HepG2 (cell line): Measurements from ENCODE around the gene B4GALT1. TPM values are rescaled to one million over a fixed set of nuclear protein-coding genes. Genes with fewer than 3 reads are reported as not detected.

Experiments
- AKAP8 ChIP-seq: sonication (generic); formaldehyde crosslinking; IDR thresholded peaks from 2 replicates; pipeline ENCODE4 v1.5.1; 2020; ENCODE audit warnings: mild to moderate bottlenecking, missing genetic modification reagents
- CEBPB ChIP-seq: IDR thresholded peaks from 2 replicates; pipeline ENCODE4 v1.6.1; 2011; ENCODE audit warnings: low read depth, low read length, improper control_type of control experiment, borderline replicate concordance
- DR1 ChIP-seq: sonication (generic); formaldehyde crosslinking; IDR thresholded peaks from 2 replicates; pipeline ENCODE4 v1.8.0; 2021; ENCODE audit warnings: mild to moderate bottlenecking, missing genetic modification reagents, inconsistent platforms
- GLI4 ChIP-seq: sonication (generic); formaldehyde crosslinking; IDR thresholded peaks from 2 replicates; pipeline ENCODE4 v1.5.1; 2020; ENCODE audit warnings: missing genetic modification reagents, mild to moderate bottlenecking, moderate library complexity, borderline replicate concordance
- HNRNPL ChIP-seq: fragments of 200-400 bp; formaldehyde crosslinking; IDR thresholded peaks from 2 replicates; pipeline ENCODE4 v1.6.1; 2017; ENCODE audit warnings: mild to moderate bottlenecking, low read depth, low read length
- KDM4B ChIP-seq: sonication (generic); formaldehyde crosslinking; IDR thresholded peaks from 2 replicates; pipeline ENCODE4 v1.4.0; 2020; ENCODE audit warnings: missing genetic modification reagents
- ONECUT2 ChIP-seq: sonication (generic); formaldehyde crosslinking; IDR thresholded peaks from 2 replicates; pipeline ENCODE4 v1.4.0; 2020; ENCODE audit warnings: missing genetic modification reagents
- PPARG ChIP-seq: conservative IDR thresholded peaks from 2 replicates; pipeline ENCODE4 v1.6.1; 2016; ENCODE audit warnings: missing biosample characterization, missing genetic modification reagents
- RFX3 ChIP-seq: IDR thresholded peaks from 2 replicates; pipeline ENCODE4 v1.6.1; 2016; ENCODE audit warnings: missing biosample characterization, missing genetic modification reagents
- RFX5 ChIP-seq: IDR thresholded peaks from 2 replicates; pipeline ENCODE4 v1.6.1; 2011; ENCODE audit warnings: low read depth, low read length, improper control_type of control experiment
- ZBTB38 ChIP-seq: sonication (generic); formaldehyde crosslinking; IDR thresholded peaks from 2 replicates; pipeline ENCODE4 v1.5.1; 2020; ENCODE audit warnings: mild to moderate bottlenecking, missing genetic modification reagents
- ZBTB8A ChIP-seq: sonication (generic); formaldehyde crosslinking; IDR thresholded peaks from 2 replicates; pipeline ENCODE4 v1.4.0; 2020; ENCODE audit warnings: mild to moderate bottlenecking, low read depth, missing genetic modification reagents, borderline replicate concordance
- ZNF251 ChIP-seq: sonication (generic); formaldehyde crosslinking; IDR thresholded peaks from 2 replicates; pipeline ENCODE4 v1.9.0; 2021; ENCODE audit warnings: mild to moderate bottlenecking, missing genetic modification reagents
- ZNF296 ChIP-seq: sonication (generic); formaldehyde crosslinking; conservative IDR thresholded peaks from 2 replicates; pipeline ENCODE4 v1.5.0; 2020; ENCODE audit warnings: mild to moderate bottlenecking, missing genetic modification reagents
- ZNF441 ChIP-seq: sonication (generic); formaldehyde crosslinking; IDR thresholded peaks from 2 replicates; pipeline ENCODE4 v1.7.0; 2021; ENCODE audit warnings: missing genetic modification reagents, borderline replicate concordance
- ZNF501 ChIP-seq: sonication (generic); formaldehyde crosslinking; IDR thresholded peaks from 2 replicates; pipeline ENCODE4 v1.5.1; 2020; ENCODE audit warnings: mild to moderate bottlenecking, moderate library complexity, missing genetic modification reagents
- ZNF883 ChIP-seq: sonication (generic); formaldehyde crosslinking; IDR thresholded peaks from 2 replicates; pipeline ENCODE4 v1.5.1; 2020; ENCODE audit warnings: mild to moderate bottlenecking, missing genetic modification reagents; ENCODE audit errors: not compliant biosample characterization
- polyA plus RNA-seq, 8 experiments: library from polyadenylated mRNA; depleted of rRNA in 3 of 8; stranded (reverse) in 7 of 8; unstranded in 1 of 8; fragments of >200 nt; fragmentation: Illumina TruSeq in 4 of 8; extraction: Trizol in 4 of 8; gene quantifications; 2 replicates each; pipeline versions ENCODE4 v1.2.1 to v1.2.3, GENCODE V29; 2011 to 2016; ENCODE audit warnings: low read depth in 4 of 8, missing spikeins in 1 of 8, mixed read lengths in 1 of 8; ENCODE audit not compliant: insufficient read depth in 1 of 8
- total RNA-seq, 5 experiments: library from RNA; depleted of rRNA; stranded (reverse); fragments of >200 nt; fragmentation: Illumina TruSeq; extraction: Trizol; gene quantifications; 2 replicates each; pipeline ENCODE4 v1.2.3, GENCODE V29; 2016; ENCODE audit warnings: low read depth in 1 of 5
- TF ChIP-seq, protein P1 (sequence below): IDR thresholded peaks from 2 replicates; pipeline ENCODE4 v1.6.1; 2016; ENCODE audit warnings: low read depth, control low read depth
- TF ChIP-seq, protein P2 (sequence below): sonication (generic); formaldehyde crosslinking; conservative IDR thresholded peaks from 2 replicates; pipeline ENCODE4 v1.8.0; 2022; ENCODE audit warnings: low read depth, missing genetic modification reagents
- TF ChIP-seq, protein P3 (sequence below): sonication (generic); formaldehyde crosslinking; IDR thresholded peaks from 2 replicates; pipeline ENCODE4 v1.8.0; 2022; ENCODE audit warnings: missing genetic modification reagents, low read depth, mild to moderate bottlenecking, borderline replicate concordance
- TF ChIP-seq, protein P4 (sequence below): sonication (generic); formaldehyde crosslinking; IDR thresholded peaks from 2 replicates; pipeline ENCODE4 v1.5.1; 2020; ENCODE audit warnings: missing genetic modification reagents, mild to moderate bottlenecking, borderline replicate concordance
- TF ChIP-seq, protein P5 (sequence below): sonication (generic); formaldehyde crosslinking; IDR thresholded peaks from 2 replicates; pipeline ENCODE4 v1.5.0; 2020; ENCODE audit warnings: missing genetic modification reagents
- TF ChIP-seq, protein P6 (sequence below): IDR thresholded peaks from 2 replicates; pipeline ENCODE4 v1.6.1; 2018; ENCODE audit warnings: missing genetic modification reagents, mild to moderate bottlenecking, missing compliant biosample characterization

Gene B4GALT1
- total and polyA plus RNA-seq, 2 of the 13 experiments (the other 11 are each of a cell fraction or from before 2014, with no cell fraction given) = 15.7 to 33.5 TPM

DNA sequence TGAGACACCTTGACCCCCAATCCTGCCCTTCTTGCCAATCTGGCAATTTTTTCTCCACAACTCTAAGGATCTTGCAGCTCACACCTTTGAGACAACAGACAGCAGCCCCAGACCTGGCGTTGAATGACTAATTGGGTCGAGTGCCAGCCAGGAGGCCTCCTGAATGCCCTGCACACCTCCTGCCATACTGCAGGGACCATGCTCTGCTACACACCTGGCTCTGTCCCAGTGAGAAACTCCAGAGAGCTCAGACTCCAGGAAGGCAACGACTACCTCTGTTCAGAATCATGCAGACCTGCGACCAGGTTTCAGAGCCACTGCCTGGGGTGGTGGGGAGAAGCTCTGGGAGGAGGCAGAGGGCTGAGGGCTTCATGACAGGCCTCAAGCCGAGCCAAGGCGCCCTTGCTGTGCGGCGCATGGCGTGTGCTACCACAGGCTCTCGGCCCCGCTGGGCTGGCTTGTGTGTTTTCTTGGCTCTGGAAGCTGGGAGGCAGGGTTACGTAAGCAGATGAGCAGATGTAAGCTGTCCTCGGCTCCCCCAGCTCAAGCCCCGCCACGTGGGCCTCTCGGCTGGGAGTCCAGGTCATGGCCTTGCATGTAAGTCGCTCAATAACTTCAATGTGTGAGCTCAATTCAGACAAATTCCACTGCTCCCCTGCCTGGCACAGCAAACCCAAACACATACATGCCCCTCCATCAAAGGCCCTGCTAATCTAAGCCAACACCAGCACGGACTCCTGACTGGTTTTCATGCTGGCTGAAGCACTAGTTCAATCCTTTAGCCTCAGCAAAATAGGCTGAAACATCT is 27.5 kb downstream of the B4GALT1 start (continued):
- TF ChIP-seq, protein P1, sequence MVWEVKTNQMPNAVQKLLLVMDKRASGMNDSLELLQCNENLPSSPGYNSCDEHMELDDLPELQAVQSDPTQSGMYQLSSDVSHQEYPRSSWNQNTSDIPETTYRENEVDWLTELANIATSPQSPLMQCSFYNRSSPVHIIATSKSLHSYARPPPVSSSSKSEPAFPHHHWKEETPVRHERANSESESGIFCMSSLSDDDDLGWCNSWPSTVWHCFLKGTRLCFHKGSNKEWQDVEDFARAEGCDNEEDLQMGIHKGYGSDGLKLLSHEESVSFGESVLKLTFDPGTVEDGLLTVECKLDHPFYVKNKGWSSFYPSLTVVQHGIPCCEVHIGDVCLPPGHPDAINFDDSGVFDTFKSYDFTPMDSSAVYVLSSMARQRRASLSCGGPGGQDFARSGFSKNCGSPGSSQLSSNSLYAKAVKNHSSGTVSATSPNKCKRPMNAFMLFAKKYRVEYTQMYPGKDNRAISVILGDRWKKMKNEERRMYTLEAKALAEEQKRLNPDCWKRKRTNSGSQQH = peak; percentile 59; the same call in 1 of the 2 replicates
- TF ChIP-seq ZNF251 (CRISPR knock-in tag) (no peak), ZBTB8A (CRISPR knock-in tag) (no peak), RFX5 (no peak), KDM4B (peak; percentile 73; the same call in 1 of the 2 replicates), PPARG (CRISPR knock-in tag) (peak; percentile 51; the same call in 1 of the 2 replicates), ONECUT2 (CRISPR knock-in tag) (peak; percentile 79), GLI4 (CRISPR knock-in tag) (no peak; the same call in 1 of the 2 replicates), ZNF883 (CRISPR knock-in tag) (no peak), DR1 (CRISPR knock-in tag) (no peak; the same call in 1 of the 2 replicates), ZNF441 (no peak; the same call in 1 of the 2 replicates), HNRNPL (0 out of 2 replicates have a peak, but pooled peaks have one; percentile 46), ZBTB38 (CRISPR knock-in tag) (peak; percentile 88), CEBPB (peak; percentile 79; the same call in 1 of the 2 replicates), RFX3 (CRISPR knock-in tag) (no peak), AKAP8 (CRISPR knock-in tag) (peak; percentile 65; the same call in 1 of the 2 replicates), ZNF501 (CRISPR knock-in tag) (peak; percentile 87), ZNF296 (CRISPR knock-in tag) (0 out of 2 replicates have a peak, but pooled peaks have one; percentile 12)
- TF ChIP-seq, protein P2, sequence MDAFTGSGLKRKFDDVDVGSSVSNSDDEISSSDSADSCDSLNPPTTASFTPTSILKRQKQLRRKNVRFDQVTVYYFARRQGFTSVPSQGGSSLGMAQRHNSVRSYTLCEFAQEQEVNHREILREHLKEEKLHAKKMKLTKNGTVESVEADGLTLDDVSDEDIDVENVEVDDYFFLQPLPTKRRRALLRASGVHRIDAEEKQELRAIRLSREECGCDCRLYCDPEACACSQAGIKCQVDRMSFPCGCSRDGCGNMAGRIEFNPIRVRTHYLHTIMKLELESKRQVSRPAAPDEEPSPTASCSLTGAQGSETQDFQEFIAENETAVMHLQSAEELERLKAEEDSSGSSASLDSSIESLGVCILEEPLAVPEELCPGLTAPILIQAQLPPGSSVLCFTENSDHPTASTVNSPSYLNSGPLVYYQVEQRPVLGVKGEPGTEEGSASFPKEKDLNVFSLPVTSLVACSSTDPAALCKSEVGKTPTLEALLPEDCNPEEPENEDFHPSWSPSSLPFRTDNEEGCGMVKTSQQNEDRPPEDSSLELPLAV (CRISPR knock-in tag) = no peak
- TF ChIP-seq, protein P3, sequence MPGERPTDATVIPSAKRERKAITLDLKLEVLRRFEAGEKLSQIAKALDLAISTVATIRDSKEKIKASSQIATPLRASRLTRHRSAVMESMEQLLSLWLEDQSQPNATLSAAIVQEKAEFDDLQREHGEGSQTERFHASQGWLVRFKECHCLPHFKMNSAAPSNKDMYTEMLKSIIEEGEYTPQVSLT (CRISPR knock-in tag) = no peak
- TF ChIP-seq, protein P4, sequence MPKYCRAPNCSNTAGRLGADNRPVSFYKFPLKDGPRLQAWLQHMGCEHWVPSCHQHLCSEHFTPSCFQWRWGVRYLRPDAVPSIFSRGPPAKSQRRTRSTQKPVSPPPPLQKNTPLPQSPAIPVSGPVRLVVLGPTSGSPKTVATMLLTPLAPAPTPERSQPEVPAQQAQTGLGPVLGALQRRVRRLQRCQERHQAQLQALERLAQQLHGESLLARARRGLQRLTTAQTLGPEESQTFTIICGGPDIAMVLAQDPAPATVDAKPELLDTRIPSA (CRISPR knock-in tag) = no peak; the same call in 1 of the 2 replicates
- TF ChIP-seq, protein P5, sequence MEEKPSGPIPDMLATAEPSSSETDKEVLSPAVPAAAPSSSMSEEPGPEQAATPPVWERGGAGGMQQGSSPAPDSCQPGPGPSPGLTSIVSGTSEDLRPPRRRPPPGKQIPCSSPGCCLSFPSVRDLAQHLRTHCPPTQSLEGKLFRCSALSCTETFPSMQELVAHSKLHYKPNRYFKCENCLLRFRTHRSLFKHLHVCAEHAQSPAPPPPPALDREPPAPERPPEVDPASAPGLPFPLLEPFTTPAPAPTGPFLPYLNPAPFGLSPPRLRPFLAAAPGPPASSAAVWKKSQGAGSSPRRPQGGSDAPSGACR (CRISPR knock-in tag) = peak; percentile 83; the same call in 1 of the 2 replicates
- TF ChIP-seq, protein P6, sequence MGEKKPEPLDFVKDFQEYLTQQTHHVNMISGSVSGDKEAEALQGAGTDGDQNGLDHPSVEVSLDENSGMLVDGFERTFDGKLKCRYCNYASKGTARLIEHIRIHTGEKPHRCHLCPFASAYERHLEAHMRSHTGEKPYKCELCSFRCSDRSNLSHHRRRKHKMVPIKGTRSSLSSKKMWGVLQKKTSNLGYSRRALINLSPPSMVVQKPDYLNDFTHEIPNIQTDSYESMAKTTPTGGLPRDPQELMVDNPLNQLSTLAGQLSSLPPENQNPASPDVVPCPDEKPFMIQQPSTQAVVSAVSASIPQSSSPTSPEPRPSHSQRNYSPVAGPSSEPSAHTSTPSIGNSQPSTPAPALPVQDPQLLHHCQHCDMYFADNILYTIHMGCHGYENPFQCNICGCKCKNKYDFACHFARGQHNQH (CRISPR knock-in tag) = peak; percentile 73; the same call in 1 of the 2 replicates
